ENCODE measurements around the gene ADCY9.
A peak's percentile ranks its signal among the peaks of the same experiment; 100 is the strongest.

ADCY9 gene

DNA sequence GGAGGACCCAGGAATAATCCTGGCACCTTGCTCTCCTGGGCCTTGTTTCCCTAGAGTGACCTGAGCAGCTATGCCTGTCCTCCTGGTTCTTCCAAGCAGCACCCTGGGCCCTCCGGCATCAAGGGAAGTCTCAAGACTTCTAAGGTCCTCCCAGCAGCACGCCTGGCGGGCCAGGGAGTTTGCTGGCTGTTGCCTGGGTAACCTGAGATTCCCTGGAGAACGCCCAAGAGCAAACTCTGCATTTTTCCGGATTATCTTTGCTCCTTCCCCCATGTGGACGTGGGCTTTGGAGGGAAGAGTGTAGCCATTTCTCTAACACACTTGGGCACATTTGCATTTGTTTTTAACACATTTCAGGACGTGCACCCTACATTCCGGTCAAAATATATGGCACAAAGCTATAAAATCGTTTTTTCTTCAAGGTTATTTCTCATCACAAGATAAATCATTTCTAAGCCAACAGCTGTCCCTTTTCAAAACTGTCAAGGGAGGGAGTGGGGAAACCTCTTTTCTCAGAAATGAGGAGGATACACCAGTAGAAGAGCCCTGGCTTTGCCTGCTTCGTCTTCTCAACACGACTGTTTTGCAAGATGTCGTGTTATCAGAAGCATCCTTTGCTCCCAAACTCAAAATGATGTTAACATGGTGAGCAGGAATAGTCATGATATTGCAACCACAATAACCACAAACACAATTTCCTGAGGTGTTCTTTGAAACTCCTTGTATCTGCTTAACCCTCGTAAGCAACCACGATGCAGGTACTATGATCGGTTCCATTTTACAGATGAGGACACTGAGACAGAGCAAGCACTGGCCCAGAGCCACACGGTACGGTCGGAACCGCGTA lies 116.5 kb downstream of the ADCY9 start:
- DNase-seq, result no peak

DNA sequence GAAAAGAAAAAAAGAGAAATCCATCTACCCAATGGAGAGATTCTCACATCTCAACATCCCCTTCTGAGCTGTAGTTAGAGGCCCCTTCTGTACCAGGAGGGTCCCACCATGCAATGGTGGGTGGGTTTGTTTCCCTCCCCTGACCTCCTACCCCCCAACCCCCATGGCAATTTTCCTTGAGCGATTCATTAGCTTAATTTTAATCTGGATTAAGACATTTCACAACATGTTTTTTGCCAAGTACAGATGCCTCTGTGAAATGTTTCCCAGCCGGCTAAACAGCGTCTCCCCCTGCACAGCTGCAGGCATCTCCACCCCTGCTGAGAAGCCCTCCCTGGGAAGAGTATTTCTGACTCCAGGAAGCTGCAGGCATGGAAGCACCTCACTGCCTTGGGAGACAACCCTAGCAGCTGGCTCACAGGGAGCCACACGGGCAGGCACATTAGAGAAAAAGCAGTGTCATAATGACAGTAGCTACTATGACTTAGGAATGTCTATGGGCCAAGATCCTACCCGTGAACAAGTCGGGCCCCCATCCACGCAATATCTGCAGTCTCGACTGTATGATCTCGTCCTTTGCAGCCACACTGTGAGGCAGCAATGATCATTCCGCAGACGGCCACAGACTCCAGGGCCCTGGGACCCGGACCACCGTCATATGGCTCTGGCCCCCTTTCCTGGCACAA lies 117.3 kb downstream of the ADCY9 start:
- no peak for DNase-seq

DNA sequence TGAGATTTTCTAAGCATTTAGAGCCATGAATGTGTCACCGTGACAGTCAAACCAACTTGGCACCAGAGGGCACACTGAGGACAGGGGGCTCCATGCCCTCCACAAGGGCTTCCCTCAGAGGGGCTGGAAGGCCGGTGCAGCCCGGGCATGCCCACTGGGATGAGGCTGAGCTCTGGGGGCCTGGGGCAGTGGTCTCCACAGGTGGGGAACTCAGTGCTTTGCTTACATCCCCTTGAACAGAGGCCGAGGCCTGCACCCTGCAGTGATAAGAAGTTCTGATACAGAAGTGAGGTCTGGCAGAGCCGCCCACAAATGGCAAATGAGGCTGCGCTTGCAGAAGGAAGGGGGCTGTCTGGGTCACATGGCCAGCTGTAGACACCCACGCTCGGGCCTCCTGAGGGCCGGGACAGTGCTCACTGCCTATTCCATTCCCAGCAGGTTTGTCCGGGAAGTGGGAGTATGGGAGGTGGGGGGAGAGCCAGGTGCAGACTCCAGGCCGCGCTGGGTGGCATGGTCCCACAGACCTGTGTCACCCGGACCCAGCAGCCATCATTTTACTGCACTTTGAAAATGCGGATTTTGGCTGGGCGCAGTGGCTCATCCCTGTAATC lies 118.9 kb downstream of the ADCY9 start:
- no peak for DNase-seq

DNA sequence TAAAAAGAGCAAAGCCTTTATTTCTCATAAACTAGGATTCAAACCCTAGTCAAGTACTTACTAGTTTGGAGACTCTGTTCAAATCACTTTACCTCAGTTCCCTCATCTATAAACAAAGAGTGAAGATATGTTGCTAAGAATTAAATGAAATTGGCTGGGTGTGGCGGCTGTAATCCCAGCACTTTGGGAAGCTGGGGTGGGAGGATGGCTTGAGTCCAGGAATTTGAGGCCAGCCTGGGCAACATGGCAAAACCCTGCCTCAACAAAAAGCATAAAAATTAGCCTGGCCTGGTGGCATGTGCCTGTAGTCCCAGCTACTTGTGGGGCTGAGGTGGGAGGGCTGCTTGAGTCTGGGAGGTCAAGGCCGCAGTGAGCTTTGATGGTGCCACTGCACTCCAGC lies 121.2 kb downstream of the ADCY9 start:
- no peak for DNase-seq

DNA sequence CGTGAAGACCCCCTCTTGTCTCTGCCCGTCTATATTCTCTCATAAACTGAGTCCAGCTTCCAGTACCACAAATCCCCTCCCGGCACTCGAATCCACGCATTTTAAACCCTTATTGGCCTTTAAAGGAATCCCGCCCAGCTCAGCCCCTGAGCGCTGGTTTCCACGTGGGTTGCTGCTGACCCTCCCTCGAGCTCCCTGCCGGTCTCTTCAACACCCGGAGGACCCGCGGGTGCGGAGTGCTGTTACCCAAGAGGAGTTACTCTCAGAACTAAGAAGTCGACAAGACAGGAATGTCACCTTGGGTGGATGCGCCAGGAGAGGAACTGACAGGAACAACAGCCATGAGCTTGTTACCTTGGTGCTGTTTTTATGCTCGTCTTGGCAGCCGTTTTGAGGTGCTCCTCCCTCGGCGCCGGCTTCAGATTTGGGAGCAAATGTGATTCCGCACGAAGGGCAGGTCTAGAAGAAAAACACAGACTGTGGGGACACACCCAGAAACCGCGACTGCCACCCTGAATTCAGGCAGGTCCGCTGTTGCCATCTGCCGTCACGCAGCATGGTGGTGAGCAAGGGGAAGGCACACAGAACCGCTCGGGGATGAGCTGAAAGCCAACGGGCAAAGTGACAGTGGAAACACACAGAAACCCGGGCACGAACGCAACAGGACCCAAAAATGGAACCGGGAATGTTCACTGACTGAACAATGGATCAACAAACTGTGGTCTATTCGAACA lies 123.0 kb downstream of the ADCY9 start:
- DNase-seq, result no peak

DNA sequence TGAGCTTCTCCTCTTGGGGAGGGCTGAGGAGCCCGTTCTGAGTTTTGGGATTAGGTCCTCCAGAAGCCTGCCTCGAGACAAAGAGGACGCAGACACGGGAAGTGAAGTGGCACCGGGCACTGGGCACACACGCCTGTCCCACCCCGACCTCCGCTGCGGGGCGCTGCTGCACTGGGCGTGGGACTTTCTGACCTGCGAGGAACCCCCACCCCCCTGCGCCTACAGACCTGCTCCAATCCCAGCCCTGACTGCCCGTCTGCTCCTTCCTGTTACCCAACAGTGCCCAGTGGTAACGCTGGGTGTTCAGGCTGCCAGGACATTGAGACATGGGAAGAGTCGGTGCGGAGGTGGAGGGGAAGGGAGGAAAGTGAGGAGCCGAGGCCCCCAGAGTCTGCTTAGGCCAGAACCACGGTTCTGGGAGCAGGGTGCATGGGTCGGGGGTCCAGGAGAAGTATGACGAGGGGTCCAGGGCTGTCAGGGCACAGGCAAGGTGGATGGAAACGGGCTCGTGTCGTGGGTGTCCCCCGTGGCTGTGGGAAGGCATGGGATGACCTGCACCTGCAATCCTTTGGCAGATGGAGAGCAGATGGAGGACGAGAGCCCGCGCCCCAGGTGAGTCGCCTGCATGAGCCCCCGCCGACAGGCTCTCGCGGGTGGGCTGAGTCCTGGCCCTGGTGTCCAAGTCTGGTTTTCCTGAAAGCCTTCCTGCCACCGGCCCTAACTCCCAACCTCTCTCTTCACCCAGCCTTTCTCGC lies 123.8 kb downstream of the ADCY9 start:
- no peak for DNase-seq

DNA sequence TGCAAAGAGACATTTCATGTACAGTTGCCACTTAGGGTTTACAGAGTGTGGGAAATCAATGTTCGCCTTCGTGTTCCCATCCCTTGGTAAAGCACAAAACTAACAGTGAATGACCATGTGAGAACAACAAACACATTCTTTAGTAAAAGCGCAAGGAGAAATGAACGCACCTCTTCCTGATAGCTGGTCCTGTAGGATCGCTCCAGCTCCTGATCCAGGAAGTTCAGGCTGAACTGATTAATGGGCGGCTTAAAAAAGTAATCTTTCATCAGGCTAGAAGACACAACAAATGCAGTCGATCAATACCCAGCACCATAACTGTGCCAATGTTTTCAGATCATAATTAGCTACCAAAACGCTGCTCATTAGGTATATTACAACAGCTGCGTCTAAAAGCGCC lies 127.4 kb downstream of the ADCY9 start:
- DNase-seq, result peak; percentile 22

DNA sequence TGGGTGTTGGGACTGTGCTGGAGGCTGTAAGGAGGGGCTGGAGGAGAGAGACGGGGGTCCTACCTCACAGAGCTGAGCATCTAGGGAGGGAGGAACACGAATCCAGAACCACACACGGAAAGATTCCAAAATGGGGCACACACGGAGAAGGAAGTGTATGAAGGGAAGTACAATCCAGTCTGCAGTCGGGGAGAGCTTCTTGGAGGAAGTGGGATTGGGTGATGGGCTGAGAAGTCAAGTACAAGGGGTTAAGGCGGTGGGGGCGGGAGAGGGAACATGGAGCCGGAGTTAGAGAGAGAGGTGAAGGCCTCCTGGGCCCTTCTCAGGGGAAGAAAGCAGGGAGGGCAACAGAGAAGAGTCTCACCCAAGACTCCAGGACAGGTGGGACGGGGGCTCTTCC lies 128.2 kb downstream of the ADCY9 start:
- DNase-seq, result no peak

DNA sequence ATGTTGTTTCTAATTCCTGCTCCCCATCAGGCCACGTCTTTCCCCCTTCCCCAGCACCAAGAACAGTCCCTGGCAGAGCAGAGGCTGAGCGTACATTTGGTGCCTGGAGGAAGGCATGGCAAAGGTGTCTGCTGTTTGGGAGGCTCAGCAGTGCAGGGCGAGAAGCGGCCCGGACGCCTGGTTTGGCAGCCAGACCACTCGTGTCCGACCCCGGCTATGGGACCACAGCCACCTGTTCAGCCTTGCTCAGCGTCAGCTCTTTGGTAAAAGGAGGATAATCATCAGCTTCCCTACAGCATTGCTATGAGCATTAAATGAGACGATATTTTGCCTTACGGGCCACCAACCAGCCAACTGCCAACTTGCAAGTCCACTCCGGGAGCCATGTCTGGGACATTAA lies 129.0 kb downstream of the ADCY9 start:
- no peak for DNase-seq

DNA sequence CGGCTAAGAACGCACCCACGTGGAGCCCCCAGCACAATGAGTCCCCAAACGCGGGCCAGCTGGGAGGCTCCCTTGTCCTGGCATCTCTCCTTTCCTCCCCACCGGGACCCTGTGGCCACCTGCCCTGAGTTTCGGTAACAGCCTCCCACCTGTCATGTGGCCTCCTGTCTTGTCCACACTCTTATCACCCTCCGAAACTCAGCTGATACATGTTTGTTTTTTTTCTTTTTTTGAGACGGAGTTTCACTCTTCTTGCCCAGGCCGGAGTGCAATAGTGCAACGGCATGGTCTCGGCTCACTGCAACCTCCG lies 130.1 kb downstream of the ADCY9 start:
- no peak for DNase-seq

DNA sequence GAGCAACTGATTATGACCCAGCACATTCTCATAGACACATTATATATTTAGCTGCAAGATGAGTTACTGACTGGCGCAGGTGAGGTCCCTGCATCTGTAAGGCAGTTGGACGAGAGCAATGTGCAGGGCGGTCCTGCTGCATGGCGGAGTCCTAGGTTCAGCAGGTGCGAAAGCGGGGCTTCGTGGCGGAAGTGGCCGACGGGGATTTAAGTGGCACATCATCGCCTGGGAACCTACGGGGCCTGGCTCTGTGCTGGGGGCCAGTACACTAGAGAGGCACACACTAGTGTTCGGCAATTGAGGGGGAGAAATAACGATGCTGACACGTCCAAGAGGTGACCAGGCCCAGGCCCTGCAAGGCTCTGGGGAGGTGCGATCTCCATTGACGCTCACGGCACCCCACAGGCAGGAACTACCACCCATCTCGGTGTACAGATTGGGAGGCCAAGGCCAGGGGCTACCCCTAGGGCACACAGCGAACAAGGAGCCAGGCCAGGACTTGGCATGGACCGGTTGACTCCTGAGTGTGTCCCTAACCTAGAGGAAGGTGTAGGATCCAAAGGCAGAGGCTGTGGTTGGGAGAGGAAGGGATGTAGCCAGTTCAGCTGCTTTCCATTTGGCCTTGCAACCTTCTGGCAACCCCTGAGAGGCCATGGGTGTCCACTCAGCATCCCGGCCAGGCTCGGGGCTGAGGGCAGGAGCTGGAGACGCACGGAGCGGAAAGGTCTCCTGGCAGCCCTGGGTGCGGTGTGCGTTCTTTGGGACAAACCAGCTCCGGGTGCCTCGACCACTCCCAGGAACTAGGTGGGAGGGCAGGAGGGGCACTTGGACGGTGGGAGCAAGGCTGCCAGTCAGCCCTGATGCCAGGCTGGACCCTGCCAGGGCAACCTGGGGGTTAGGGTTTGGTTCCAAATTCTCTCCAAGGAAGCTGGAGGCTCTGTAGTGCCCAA lies 131.9 kb downstream of the ADCY9 start:
- DNase-seq, result no peak

DNA sequence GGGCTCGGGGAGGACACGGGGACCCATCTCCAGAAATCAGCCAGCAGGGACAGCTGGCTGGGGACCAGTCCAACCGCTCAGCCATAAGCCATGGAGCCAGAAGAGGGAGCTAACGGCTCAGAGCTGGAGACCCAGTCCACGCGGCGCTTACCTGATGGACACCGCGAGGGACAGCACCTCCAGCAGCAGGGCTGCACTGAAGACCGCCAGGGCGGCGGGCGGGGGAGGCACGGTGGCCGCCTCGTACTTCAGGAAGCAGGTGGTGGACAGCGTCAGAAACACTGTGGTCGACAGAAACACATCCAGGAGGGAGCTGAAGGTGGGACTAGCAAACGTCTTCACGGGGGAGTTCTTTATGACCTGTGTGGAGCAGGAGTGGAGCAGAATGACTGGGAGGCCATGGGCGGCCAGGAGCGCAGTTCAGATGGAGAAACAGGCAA lies 133.1 kb downstream of the ADCY9 start:
- no peak for DNase-seq

DNA sequence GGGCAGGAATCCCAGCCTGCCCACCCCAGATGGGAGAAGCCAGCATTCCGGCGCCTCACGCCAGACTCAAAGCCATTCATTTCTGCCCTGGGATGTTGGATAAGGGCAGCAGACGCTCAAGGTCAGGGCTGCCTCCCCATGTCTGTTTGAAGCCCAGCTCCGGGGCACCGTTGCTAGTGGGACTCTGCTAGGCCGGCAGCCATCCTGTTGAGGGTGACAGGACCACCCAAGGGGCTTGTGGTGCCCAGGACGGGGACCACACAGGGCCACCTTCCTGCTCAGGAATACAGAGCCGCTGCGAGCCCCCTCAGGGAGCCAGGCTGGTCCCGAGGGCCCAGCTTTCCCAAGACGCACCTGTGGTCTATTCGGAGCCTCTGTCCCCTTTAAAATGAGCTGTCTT lies 134.0 kb downstream of the ADCY9 start:
- no peak for DNase-seq

DNA sequence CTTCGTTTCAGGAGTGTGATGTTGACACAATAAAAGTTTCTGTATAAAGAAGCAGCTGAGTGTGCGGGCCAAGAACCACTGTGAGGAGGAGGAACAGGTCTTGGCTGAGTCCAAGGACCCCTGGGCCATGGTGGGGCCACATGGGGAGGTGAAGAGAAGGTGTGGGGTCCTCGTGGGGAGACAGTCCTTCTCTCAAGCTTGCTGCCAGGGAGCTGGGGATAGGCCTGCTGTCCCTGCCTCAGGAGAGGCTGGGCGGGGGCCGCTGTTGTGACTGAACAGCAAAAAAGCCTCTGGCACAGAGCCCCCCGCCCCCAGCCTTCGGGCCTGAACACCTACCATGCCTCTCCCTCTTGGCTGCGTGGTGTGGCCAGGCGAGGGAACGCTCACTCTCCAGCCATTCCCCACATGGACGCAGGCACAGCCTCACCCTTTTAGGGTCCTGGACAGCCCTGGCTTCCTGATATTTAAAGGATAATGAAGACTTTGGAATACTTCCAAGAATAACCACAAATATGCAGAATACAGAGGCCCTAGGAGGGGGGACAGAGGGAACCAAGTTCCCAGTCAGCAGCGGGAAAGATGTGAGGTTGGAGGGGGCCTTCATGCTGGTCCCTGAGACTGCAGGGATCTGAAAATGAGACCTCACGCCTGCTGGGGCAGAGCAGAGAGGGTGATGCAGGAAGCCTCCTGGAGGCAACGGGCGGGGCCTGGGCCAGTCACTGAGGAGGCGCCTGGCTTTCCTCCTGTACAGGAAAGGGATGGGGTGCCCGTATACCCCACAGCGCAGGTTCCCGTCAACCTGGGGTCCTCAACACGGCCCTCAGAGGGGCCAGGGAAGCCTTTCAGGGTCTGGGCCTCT lies 135.8 kb downstream of the ADCY9 start:
- no peak for DNase-seq

DNA sequence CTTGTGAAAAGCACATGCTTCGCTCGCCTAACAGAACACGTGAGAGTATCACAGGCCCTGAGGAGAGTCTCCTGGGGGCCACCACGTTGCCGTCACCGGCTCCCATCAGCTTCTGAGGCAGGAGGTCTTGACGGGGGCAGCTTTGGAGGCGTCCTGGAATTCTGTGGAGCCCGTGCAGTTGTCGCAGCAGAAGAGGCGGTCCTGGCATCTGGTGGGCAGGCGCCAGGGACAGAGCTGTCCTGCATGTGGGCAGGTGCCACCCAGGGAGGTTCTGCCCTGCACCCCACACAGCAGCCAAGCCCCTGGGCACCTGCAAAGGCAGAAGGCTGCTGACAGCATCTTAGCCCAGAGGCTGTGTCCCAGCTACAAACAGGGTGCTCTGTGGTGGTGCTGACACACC lies 136.7 kb downstream of the ADCY9 start:
- no peak for DNase-seq

DNA sequence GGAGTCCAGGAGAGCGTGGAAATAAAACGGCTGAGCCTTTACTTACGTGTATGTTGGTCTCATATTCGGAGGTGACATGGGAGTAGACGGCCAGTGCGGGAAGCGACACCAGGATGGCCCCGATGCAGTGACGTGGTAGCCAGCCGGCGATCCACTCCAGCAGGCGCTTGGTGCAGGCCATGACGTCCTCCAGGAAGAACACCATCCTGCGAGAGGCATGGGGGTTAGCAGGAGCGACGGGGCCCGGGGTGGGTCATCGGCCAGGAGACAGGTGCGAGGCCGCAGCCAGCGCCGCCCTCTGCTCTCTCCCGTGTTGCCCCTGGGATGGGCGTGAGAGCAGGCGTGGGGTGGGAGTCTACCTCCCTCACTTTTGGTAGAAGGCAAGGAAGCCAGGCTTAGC lies 137.2 kb downstream of the ADCY9 start:
- DNase-seq, result no peak

DNA sequence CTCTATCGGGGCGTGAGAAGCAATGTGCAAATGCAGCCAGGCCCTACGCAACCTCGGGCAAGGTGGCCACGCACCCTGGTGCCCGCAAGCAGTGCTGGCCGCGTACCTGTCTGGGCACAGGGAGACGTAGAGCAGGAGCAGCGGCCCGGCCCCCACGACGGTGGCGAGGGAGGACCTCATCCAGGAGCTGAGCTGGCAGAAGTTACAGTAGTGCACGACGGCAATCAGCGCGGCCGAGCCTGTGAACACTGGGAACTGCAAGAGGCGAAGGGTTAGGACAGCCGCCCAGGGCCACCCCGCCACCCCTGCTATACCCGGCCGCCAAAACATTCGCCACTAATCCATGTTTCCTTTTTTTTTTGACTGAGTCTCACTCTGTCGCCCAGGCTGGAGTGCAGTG lies 138.9 kb downstream of the ADCY9 start:
- no peak for DNase-seq

DNA sequence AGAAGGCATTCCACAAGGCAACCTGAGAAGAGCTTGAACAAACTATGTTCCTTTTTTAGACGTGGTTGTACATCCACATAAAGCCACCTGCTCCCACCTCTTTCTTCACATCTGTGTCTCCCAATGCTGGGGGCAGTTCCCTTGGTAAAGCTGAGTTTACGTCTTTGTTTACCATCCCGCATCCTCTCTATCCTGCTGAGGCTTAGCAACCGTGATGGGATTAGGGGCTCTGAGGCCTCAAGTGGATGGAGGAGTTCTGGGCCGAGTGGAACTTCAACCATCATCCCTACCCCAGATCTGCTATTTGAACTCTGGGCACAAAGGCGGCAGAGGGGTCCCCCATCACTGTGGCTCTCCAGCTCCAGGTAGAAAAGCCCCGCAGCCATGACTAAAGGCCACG lies 141.5 kb downstream of the ADCY9 start:
- DNase-seq, result no peak

DNA sequence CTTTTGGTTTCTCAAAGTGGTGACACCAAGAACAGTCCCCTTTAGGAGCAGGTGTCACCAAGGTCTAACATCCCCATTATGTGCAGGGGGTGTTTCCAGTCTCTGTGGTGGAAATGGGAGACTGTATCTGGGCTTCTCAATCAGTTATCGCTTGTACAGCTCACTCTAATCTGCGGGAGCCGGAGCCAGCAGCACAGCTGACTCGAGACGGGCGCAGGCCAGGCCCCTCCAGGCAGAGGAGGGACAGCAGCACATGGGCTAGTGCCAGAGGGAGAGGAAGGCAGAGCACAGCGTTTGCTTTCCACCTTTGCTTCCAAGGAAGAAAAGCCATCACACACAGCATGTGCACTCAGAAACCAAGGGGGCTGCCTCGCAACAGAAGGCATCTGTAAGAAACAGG lies 144.5 kb downstream of the ADCY9 start:
- DNase-seq, result no peak

DNA sequence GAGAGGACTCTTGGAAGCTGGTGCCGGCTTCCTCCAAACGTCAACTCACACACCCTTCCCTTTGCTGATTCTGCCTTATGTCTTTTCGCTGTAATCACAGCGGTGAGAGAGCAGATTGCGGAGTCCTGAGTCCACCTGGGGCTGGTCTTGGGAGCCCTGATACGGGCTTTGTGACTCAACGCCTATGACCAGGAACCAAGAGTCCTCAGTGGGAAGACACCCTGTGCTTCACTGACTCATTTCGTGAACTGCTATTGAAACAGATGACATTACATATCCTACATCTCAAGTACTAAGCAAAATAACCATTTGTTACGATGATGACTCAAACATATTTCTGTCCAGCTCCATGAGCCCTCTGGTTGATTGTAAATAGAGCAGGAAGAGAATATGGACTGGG lies 145.0 kb downstream of the ADCY9 start:
- no peak for DNase-seq

DNA sequence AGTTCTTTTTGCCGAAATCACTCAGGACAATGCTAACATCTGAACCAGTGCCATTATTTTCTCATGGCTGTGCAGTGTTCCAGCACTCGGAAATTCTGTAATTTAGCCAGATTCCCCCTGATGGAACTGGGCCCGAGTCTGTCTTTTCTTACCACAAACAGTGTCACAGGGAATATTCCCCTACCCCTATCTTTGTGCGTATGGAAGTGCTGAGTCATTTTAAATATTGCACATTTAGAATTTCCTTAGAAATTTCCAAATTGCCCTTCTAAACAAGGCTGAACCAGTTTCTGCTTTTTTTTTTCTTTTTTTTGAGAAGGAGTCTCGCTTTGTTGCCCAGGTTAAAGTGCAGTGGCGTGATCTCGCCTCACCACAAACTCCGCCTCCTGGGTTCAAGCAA lies 147.7 kb downstream of the ADCY9 start:
- DNase-seq, result no peak
